Stimulated activated effector memory CD8-positive, alpha-beta T cell treated with anti-CD3 and anti-CD28 coated beads, Interleukin-12 subunit alpha, Interleukin-12 subunit beta, amount 100 ng/mL, for 72 hours (primary cell): ENCODE results near the gene ASB9.
A peak's percentile ranks its signal among the peaks of the same experiment; 100 is the strongest.
"Not testable (repeated sequence)": the region's sequence is repeated elsewhere in the genome, so short reads cannot be mapped to it uniquely, and the experiment has no call there.

Experiments used
- ATAC-seq: fragments of 150-1000 bp; cut with Tn5 transposase; 2 replicates; pipeline ENCODE4 v1.10.0; 2021
- DNase-seq, 2 donors: peaks; one replicate each; pipeline ENCODE4 v3.0.0; 2021 to 2022; ENCODE audit warnings: low spot score in 2 of 2
- H3K27ac Mint-ChIP-seq: one replicate; pipeline ENCODE4 v1.8.0; 2022; ENCODE audit warnings: mild to moderate bottlenecking, mixed read lengths
- H3K36me3 Mint-ChIP-seq: one replicate; pipeline ENCODE4 v1.8.0; 2022; ENCODE audit warnings: mild to moderate bottlenecking, mixed read lengths
- H3K4me1 Mint-ChIP-seq: one replicate; pipeline ENCODE4 v1.8.0; 2022; ENCODE audit warnings: mixed read lengths
- H3K4me3 Mint-ChIP-seq: one replicate; pipeline ENCODE4 v1.8.0; 2022; ENCODE audit warnings: mild to moderate bottlenecking, mixed read lengths
- H3K9me3 Mint-ChIP-seq: one replicate; pipeline ENCODE4 v1.8.0; 2022; ENCODE audit warnings: mixed read lengths

The ASB9 gene

GRCh38 chrX:15273275-15273674 lies 3.4 kb upstream of the ASB9 start:
- not testable (repeated sequence) for ATAC-seq, DNase-seq, H3K27ac Mint-ChIP-seq, H3K4me3 Mint-ChIP-seq, H3K36me3 Mint-ChIP-seq, H3K4me1 Mint-ChIP-seq, H3K9me3 Mint-ChIP-seq

- no peak overlapping the region for H3K4me3 Mint-ChIP-seq
- H3K9me3 Mint-ChIP-seq, result no peaks in the 10 kb centered on the region
- peaks cover 5% of the 10 kb centered on the region for H3K4me1 Mint-ChIP-seq
- DNase-seq, result no peak
- H3K36me3 Mint-ChIP-seq, result no peaks in the 10 kb centered on the region
- no peak overlapping the region for H3K27ac Mint-ChIP-seq
- ATAC-seq, result no peak
Observed at GRCh38 chrX:15271757-15272156, 1.9 kb upstream of the ASB9 start.

- Mint-ChIP-seq H3K27ac (no peak overlapping the region), H3K36me3 (no peaks in the 10 kb centered on the region), H3K4me1 (peaks cover 5% of the 10 kb centered on the region), H3K4me3 (no peak overlapping the region), H3K9me3 (no peaks in the 10 kb centered on the region)
- ATAC-seq (no peak), DNase-seq (no peak)
Observed at GRCh38 chrX:15269120-15269519, 763 bp downstream of the ASB9 start.

GRCh38 chrX:15254852-15255251 lies 15.0 kb downstream of the ASB9 start:
- Mint-ChIP-seq H3K36me3 (no peaks in the 10 kb centered on the region), H3K9me3 (no peaks in the 10 kb centered on the region), H3K27ac (no peak overlapping the region), H3K4me1 (no peaks in the 10 kb centered on the region), H3K4me3 (no peak overlapping the region)
- ATAC-seq (peak; percentile 61), DNase-seq (no peak)

- H3K36me3 Mint-ChIP-seq, result peaks cover 8% of the 10 kb centered on the region
- DNase-seq (no peak), ATAC-seq (no peak)
- no peak overlapping the region for H3K27ac Mint-ChIP-seq
- no peaks in the 10 kb centered on the region for H3K4me1 Mint-ChIP-seq
- no peak overlapping the region for H3K4me3 Mint-ChIP-seq
- H3K9me3 Mint-ChIP-seq, result no peaks in the 10 kb centered on the region
Observed at GRCh38 chrX:15245896-15246295, 24.0 kb downstream of the ASB9 start.

GRCh38 chrX:15244421-15244820 lies 25.5 kb downstream of the ASB9 start:
- H3K36me3 Mint-ChIP-seq, result peaks cover 8% of the 10 kb centered on the region
- ATAC-seq (no peak), DNase-seq (no peak)
- no peaks in the 10 kb centered on the region for H3K9me3 Mint-ChIP-seq
- no peak overlapping the region for H3K27ac Mint-ChIP-seq
- H3K4me1 Mint-ChIP-seq, result no peaks in the 10 kb centered on the region
- H3K4me3 Mint-ChIP-seq, result no peak overlapping the region

GRCh38 chrX:15242899-15243555 lies 26.9 kb downstream of the ASB9 start:
- Mint-ChIP-seq H3K27ac (no peak overlapping the region), H3K9me3 (no peaks in the 10 kb centered on the region), H3K4me1 (no peaks in the 10 kb centered on the region), H3K4me3 (no peak overlapping the region), H3K36me3 (peaks cover 8% of the 10 kb centered on the region)
- DNase-seq, result peak in 1 of 2 donors; percentile 49
- no peak for ATAC-seq

- Mint-ChIP-seq H3K4me3 (no peak overlapping the region), H3K27ac (no peak overlapping the region), H3K9me3 (no peaks in the 10 kb centered on the region), H3K4me1 (no peaks in the 10 kb centered on the region), H3K36me3 (peaks cover under 1% of the 10 kb centered on the region)
- ATAC-seq (no peak), DNase-seq (no peak)
Observed at GRCh38 chrX:15241301-15241700, 28.6 kb downstream of the ASB9 start.

- ATAC-seq, result no peak
Observed at GRCh38 chrX:15240414-15240813, 29.5 kb downstream of the ASB9 start.

GRCh38 chrX:15236146-15236545 lies 33.7 kb downstream of the ASB9 start:
- no peaks in the 10 kb centered on the region for H3K9me3 Mint-ChIP-seq
- ATAC-seq, result no peak
- H3K4me3 Mint-ChIP-seq, result no peak overlapping the region
- DNase-seq, result no peak
- H3K36me3 Mint-ChIP-seq, result no peaks in the 10 kb centered on the region
- no peak overlapping the region for H3K27ac Mint-ChIP-seq
- peaks cover 5% of the 10 kb centered on the region for H3K4me1 Mint-ChIP-seq

More at GRCh38 chrX:15240414-15240813, 29.5 kb downstream of the ASB9 start:
- Mint-ChIP-seq H3K9me3 (no peaks in the 10 kb centered on the region), H3K4me1 (no peaks in the 10 kb centered on the region), H3K27ac (no peak overlapping the region), H3K36me3 (no peaks in the 10 kb centered on the region), H3K4me3 (no peak overlapping the region)
- no peak for DNase-seq

- no peaks in the 10 kb centered on the region for H3K36me3 Mint-ChIP-seq
- peaks cover 5% of the 10 kb centered on the region for H3K4me1 Mint-ChIP-seq
- no peaks in the 10 kb centered on the region for H3K9me3 Mint-ChIP-seq
- ATAC-seq (no peak), DNase-seq (no peak)
- H3K4me3 Mint-ChIP-seq, result no peak overlapping the region
- H3K27ac Mint-ChIP-seq, result no peak overlapping the region
Observed at GRCh38 chrX:15235001-15235400, 34.9 kb downstream of the ASB9 start.

GRCh38 chrX:15233416-15234015 lies 36.4 kb downstream of the ASB9 start:
- peak overlapping the region; percentile 67 for H3K27ac Mint-ChIP-seq
- ATAC-seq (peak; percentile 80), DNase-seq (no peak)

GRCh38 chrX:15224747-15225146 lies 45.1 kb downstream of the ASB9 start:
- no peaks in the 10 kb centered on the region for H3K36me3 Mint-ChIP-seq
- ATAC-seq, result no peak
- no peak for DNase-seq
- H3K4me1 Mint-ChIP-seq, result no peaks in the 10 kb centered on the region
- no peak overlapping the region for H3K4me3 Mint-ChIP-seq
- H3K9me3 Mint-ChIP-seq, result no peaks in the 10 kb centered on the region
- H3K27ac Mint-ChIP-seq, result no peak overlapping the region

More at GRCh38 chrX:15233416-15234015, 36.4 kb downstream of the ASB9 start:
- H3K4me3 Mint-ChIP-seq, result no peak overlapping the region
- no peaks in the 10 kb centered on the region for H3K9me3 Mint-ChIP-seq
- H3K4me1 Mint-ChIP-seq, result peaks cover 5% of the 10 kb centered on the region
- H3K36me3 Mint-ChIP-seq, result no peaks in the 10 kb centered on the region

GRCh38 chrX:15221321-15221720 lies 48.6 kb downstream of the ASB9 start:
- H3K27ac Mint-ChIP-seq, result no peak overlapping the region
- no peaks in the 10 kb centered on the region for H3K4me1 Mint-ChIP-seq
- H3K4me3 Mint-ChIP-seq, result no peak overlapping the region
- ATAC-seq (no peak), DNase-seq (no peak)
- no peaks in the 10 kb centered on the region for H3K9me3 Mint-ChIP-seq
- no peaks in the 10 kb centered on the region for H3K36me3 Mint-ChIP-seq

GRCh38 chrX:15217161-15217560 lies 52.7 kb downstream of the ASB9 start:
- H3K27ac Mint-ChIP-seq, result no peak overlapping the region
- no peak for ATAC-seq
- no peaks in the 10 kb centered on the region for H3K36me3 Mint-ChIP-seq
- no peaks in the 10 kb centered on the region for H3K9me3 Mint-ChIP-seq
- H3K4me1 Mint-ChIP-seq, result no peaks in the 10 kb centered on the region
- DNase-seq, result no peak
- H3K4me3 Mint-ChIP-seq, result no peak overlapping the region

- no peak for DNase-seq
- H3K27ac Mint-ChIP-seq, result no peak overlapping the region
- no peak overlapping the region for H3K4me3 Mint-ChIP-seq
- no peaks in the 10 kb centered on the region for H3K9me3 Mint-ChIP-seq
- ATAC-seq, result no peak
- no peaks in the 10 kb centered on the region for H3K4me1 Mint-ChIP-seq
- no peaks in the 10 kb centered on the region for H3K36me3 Mint-ChIP-seq
Observed at GRCh38 chrX:15216280-15216679, 53.6 kb downstream of the ASB9 start.
